KOPT-K1 (cell line): ENCODE measurements around the gene HDAC5.
"Not testable (repeated sequence)": the region's sequence is repeated elsewhere in the genome, so short reads cannot be mapped to it uniquely, and the experiment has no call there.

Experiments
- H3K27ac ChIP-seq: fragments of 200-600 bp; sonication (generic); 2 replicates; pipeline ENCODE4 v1.5.1; 2016; ENCODE audit warnings: antibody characterized with exemption, mild to moderate bottlenecking, low read depth, low read length; ENCODE audit not compliant: poor library complexity, severe bottlenecking
- H3K36me3 ChIP-seq: fragments of 200-600 bp; sonication (generic); 2 replicates; pipeline ENCODE4 v1.5.1; 2017; ENCODE audit warnings: antibody characterized with exemption, mild to moderate bottlenecking, low read length, moderate library complexity; ENCODE audit not compliant: insufficient read depth
- H3K9me3 ChIP-seq: fragments of 200-600 bp; sonication (generic); 2 replicates; pipeline ENCODE4 v1.5.1; 2017; ENCODE audit warnings: antibody characterized with exemption, low read length, mild to moderate bottlenecking; ENCODE audit not compliant: insufficient read depth, poor library complexity, severe bottlenecking

The HDAC5 gene

DNA sequence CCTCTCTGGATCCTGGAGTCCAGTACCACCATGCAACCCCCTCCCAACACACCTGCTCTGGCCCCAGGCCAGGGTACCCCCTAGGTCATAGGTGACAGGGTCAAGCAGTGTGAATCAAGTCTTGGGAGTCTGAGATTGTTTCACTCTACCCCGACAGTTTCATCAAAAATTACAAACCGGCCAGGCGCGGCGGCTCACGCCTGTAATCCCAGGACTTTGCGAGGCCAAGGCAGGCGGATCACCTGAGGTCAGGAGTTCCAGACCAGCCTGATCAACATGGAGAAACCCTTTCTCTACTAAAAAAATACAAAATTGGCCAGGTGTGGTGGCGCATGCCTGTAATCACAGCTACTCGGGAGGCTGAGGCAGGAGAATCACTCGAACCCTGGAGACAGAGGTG, 3.2 kb downstream of the HDAC5 start:
- not testable (repeated sequence) for H3K9me3 ChIP-seq, H3K27ac ChIP-seq, H3K36me3 ChIP-seq

DNA sequence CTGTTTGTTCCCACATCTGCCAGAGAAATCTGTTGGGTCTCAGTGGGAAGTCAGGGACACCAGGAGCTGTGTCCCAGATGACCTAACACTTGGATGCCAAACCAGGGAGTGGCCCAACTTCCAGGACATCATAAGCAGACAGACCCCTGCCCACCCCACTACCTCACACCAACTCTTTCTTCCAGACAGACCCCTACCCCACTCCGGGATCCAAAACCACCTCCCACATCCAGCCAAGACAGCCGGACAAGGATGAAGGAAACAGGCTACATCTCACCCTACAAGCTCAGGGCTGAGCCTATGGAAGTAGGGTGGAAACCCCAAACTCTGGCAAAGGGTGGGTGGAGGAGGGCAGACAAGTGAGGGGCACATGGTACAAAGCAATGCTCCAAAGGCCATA, 3.6 kb downstream of the HDAC5 start:
- Histone ChIP-seq H3K9me3 (no peaks in the 10 kb centered on the region), H3K36me3 (no peaks in the 10 kb centered on the region), H3K27ac (no peak overlapping the region)

DNA sequence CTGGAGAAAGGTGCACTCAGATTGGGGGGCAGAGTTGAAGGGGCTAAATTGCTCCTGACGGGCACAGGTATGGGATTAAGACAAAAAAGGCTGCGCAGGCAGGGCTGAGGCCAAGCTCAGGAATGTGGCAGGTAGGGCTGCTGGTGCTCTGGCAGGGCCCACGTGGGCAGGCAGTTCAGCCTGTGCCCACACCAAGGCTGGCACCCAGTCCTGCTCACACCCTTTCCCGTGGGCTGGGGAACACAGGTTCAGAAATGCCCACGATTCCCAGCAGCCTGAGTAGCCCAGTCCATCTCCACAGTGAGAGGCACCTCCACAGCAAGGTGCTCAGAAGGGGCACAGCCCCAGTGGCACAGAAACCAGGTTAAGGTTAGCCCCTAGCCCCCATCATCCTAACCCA, 4.4 kb downstream of the HDAC5 start:
- Histone ChIP-seq H3K36me3 (no peaks in the 10 kb centered on the region), H3K9me3 (no peaks in the 10 kb centered on the region), H3K27ac (no peak overlapping the region)

DNA sequence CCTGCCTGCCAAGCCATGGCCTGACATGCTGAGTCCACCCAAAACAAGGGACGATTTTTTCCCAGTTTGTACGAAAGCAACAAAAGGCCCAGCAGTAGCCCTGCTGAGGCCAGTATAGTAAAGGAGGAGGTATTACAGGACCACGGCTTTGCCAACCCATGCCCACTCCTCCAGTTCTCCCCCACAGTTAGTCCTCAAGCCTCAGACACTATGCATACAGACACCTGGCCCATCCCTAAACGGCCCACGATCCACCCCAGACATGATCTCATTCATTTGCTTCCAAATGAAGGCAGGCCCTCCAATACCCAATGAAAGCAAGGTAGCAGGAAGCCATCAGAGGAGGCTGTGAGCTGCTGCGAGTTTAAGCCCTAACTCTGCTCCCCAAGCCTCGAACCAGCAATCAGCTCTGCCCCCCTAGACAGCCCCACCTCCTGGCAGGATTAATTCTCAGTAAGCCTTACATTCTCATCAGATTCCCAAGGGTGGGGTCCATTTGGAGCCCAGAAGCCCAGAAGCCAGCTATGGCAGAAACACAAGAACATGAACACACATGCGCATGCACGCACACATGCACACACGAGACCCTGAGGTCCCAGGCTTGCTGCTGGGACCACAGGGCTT, 4.9 kb downstream of the HDAC5 start:
- no peaks in the 10 kb centered on the region for H3K36me3 ChIP-seq
- H3K27ac ChIP-seq = no peak overlapping the region
- no peaks in the 10 kb centered on the region for H3K9me3 ChIP-seq

DNA sequence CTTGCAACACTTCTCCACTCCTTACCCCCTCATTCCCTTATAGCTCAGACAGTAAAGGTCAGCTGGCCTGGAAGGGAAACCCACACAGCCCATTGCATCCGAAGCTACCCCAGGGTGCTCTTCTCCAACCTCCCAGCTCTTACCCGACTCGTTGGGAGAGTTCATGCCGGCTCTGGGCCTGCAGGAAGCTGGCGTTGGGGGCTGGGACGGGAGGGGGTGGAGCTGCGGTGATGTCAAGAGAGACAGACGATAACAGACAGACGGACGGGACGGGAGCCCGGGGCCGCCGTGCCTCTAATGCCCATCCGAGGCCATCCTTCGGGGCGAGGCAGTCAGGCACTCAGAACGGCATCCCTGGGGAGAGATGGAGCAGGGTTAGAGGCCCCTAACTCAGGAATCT, 6.1 kb downstream of the HDAC5 start:
- H3K9me3 ChIP-seq = no peaks in the 10 kb centered on the region
- no peaks in the 10 kb centered on the region for H3K36me3 ChIP-seq
- no peak overlapping the region for H3K27ac ChIP-seq

DNA sequence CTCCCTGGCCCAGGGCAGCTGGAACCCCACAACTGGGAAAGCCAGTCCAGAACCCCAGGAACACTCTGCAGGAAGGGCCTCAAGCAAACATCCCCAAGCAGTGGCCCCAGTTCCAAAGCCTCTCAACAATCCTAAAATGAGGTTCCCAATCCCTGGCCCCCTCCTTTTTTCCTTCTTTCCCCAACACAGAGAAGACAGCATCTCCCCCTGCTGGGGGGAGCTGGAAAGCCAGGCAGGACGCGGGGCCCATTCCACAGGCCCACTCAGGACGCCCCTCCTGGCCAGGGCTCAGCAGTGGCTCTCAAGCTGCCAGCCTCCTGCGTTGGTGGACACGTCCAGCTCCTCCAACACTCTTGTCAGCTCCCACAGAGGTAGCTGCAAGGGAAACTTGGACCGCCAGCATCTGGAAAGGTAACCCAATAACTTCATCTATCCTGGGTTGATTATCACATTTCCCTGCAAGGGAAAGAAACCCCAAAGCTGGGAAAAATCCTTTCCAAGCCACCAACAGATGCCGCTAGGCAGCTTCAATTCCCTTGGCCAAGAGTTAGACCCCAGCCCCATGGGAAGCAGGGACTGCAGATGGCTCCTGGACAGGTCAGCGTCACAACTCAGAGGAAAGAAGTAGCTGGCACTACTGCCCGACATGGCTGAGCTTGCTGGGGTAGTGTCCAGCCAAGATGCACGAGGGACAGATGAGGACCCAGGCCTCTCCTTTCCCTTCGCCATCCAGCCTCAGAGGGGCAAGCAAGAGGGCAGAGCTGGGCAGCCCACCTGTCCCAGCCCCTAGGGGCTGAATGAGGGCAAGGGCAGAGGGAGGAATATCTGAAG, 7.6 kb downstream of the HDAC5 start:
- Histone ChIP-seq H3K27ac (no peak overlapping the region), H3K9me3 (no peaks in the 10 kb centered on the region), H3K36me3 (no peaks in the 10 kb centered on the region)

DNA sequence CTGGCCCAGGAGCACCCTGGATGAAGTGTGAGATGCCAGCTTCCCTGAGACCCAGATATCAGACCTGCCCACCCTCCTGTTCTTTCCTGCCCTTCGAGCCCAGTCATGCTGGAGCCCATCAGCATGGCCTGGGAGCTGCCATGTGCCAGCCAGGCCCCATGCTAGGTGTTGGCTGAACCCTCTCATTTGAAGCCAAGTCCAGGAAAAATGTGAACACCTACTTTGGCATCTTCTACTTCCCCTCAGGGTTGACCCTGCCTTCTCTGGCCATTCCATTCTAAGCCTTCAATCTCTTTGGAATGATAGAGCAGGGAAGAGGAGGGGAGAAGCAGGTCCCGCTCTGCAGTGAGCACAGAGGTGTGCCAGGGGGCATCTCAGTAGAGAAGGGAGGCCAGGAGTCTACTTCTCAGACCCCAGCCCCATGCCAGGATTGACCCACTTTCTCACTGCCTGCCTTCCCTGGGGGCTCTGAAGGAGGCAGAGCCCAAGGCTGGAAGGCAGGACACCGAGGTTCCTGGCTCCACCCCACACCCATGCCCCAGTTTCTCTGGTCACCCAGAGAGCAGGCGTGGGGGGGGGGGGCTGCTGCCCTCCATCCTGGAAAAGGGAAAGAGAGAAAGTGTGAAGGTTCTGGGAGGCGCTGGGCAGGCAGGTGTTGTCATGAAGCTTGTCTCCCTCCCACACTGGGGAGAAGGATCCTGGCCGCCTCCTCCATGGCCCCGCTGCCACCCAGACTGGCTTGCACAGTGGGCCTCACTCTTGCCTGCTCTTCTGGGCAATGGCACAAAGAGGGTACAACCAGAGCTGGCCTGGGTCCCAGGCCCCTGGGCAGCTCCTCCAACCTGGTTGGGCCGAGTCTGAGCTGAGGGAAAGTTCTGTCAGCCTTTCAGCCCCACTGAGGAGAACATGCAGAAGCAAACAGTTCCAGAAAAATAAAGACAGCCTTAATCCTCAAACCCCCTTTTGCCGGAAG, 9.3 kb downstream of the HDAC5 start:
- no peaks in the 10 kb centered on the region for H3K36me3 ChIP-seq
- H3K9me3 ChIP-seq = no peaks in the 10 kb centered on the region
- no peak overlapping the region for H3K27ac ChIP-seq

DNA sequence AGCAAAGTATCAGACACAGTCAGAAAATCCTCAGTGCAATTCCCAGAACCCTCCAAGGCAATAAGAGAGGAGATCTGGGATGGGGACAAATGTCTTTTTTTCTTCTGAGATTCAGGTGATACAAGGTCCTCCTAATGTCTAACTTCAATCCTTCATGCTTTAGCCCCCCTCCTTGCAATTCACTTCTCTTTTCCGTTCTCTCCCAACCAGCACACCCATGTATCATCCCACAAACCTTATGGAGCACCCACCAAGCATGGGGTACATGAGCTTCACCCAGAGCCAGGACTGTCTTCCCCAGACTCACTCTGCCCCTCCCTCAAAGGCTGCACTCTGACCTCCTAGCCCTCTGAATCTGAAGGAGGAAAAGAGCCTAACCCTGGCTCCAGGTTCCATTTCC, 10.1 kb downstream of the HDAC5 start:
- H3K9me3 ChIP-seq = no peaks in the 10 kb centered on the region
- H3K36me3 ChIP-seq = no peaks in the 10 kb centered on the region
- no peak overlapping the region for H3K27ac ChIP-seq

DNA sequence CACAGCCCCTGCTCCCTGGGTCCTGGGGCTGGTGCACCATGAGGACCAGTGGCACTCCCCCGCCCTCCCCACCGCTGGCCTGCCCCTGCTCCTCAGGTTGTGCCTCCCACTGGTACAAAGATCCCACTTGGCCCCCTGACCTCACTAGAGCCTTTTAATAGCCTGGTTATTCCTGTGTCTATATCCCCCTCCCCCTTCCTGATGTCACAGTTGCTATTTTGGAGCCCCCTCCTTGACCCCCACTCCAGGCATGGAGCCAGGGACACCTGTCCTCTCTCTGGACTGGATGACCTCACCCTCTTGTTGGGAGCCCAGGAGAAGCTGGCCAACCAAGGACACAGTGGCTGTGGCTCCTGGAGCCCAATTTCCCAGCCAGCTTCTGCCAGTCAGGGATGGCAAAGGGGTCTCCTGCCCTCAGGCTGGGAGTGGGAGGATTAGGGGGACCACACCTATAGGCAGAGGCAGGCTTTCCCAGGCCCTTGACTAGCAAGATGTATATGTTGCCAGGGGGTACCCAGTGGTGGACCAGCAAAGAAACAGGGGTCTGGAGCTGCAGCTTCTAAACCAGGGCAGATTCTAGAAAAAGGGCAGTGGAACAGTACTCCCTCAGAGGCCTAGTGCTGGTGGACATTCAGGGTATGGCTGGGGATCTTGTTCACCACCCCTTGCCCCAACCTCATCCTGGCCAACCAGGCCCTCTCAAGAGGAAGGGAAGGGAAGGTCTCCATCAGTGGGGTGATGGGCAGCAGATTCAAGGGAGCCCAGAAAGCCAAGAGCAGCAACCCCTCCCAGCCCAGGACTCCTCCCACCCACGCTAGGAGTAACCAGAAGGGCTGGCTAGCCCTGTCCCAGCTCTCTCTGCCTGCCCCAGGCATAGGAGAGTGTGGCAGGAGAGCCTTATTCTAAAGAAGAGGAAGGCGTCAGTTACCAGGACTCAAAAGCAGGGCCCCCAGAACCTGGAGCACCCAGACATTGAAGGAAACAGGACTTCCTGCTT, 10.9 kb downstream of the HDAC5 start:
- no peak overlapping the region for H3K27ac ChIP-seq
- H3K9me3 ChIP-seq = no peaks in the 10 kb centered on the region
- no peaks in the 10 kb centered on the region for H3K36me3 ChIP-seq

DNA sequence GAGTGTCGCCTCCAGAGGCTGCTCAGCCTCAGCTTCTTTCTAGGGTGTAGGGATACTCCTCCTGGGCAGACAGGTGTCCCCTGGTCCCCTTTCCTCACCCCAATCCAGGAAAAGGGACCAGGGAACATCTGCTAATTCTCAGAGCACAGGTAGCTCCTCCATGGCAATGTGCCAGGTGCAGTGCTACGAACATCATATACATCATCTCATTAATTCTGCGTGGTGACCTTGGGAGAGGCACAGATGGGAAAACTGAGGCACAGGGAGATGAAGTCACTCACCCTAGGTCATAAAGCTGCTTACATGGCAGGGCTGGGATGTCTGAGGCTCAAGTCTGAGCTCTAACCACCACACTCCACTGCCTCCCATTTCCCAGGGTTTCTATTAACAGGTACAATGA, 11.7 kb downstream of the HDAC5 start:
- Histone ChIP-seq H3K27ac (peak overlapping the region; percentile 49), H3K9me3 (no peaks in the 10 kb centered on the region), H3K36me3 (no peaks in the 10 kb centered on the region)

DNA sequence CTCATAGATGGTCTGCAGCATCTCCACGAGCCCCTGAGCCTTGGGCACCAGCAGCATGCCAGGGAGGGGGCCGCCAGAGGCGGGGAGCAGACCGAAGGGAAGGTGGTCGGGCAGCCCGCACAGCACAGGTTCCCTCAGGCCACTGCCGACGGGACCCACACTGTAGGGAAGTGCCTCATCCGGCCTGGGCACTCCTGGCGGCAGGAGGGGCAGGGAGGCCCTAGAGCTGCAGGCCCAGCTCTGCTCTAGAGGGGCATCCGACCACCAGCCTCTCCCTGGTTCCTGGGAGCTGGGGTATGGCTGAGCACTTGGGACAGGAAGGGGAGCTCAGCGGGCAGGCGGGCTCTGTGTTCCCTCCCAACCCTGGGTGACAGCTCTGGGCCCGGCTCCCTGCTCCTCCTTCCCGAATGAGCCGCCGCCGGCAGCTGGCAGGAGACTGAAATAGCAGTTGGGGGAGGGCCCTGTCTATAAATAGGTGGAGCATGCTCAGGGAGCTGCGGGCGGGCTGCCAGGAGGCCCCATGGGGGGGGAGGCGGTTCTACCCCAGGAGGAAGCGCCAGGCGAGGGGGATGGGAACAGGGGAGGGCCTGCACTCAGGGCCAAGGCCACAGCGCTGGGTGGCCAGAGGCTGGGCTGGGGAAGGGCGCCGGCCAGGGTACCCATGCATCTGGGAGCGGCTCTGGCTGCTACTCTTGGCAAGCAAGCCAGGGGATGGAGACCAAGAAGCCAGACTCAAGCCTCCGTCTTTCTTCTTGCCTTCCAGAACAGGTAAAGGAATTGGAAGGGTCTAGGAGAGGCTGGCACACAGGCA, 12.4 kb downstream of the HDAC5 start:
- no peaks in the 10 kb centered on the region for H3K9me3 ChIP-seq
- H3K36me3 ChIP-seq = no peaks in the 10 kb centered on the region
- H3K27ac ChIP-seq = peak overlapping the region; percentile 49

DNA sequence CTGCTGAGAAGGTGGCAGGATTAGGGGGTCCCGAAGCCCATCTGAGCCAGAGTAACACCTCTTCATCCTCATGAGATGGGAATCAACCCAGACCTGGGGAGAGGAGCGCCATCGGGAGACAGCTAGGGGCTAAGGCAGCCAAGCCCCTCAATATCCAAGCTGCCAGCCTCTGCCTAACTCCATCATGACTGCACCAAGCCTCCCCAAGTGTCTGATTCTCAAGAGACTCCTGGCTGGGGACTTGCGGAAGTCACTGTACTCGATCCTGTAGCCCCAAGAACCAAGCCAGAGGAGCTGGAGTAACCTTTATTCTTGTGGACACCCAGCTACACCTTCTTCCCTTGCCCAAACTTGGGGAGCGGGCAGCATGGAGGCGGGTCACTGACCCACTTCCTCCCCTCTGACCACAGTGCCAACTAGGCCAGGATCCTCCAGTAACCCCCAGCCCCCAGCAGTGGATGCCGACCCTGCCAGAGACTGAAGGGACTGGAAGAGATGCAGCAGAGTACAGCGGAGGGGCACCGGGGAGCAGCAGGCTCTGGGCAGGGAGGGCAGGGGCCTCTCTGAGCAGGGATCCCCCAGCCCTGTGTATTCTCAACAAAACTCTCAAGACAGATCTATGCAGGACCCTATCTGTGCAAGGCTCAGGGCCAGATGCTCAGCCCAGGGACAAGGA, 13.3 kb downstream of the HDAC5 start:
- Histone ChIP-seq H3K27ac (peak overlapping the region; percentile 49), H3K36me3 (no peaks in the 10 kb centered on the region), H3K9me3 (no peaks in the 10 kb centered on the region)

DNA sequence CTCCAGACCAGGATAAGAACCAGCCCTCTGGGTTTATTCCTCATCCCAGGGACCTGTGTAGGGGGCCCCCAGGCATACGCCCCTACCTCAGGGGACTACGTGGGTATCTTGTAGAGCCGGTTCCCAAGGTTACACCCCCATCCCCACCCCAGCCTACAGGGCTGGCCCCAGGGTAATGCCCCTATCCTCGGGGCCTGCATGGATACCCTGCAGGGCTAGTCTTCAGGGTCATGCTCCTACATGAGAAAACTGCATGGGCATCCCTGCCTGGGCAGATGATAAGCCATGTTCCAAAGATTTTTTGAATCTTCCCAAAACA, 14.2 kb downstream of the HDAC5 start:
- Histone ChIP-seq H3K36me3 (no peaks in the 10 kb centered on the region), H3K27ac (no peak overlapping the region), H3K9me3 (no peaks in the 10 kb centered on the region)
